Activated T-cell treated with anti-CD3 and anti-CD28 coated beads, Interleukin-2, amount 50 U/mL, for 72 hours (primary cell): Measurements from ENCODE around the gene PCDHB12. TPM values are rescaled to one million over a fixed set of nuclear protein-coding genes. Genes with fewer than 3 reads are reported as not detected.
"Not testable (repeated sequence)": the region's sequence is repeated elsewhere in the genome, so short reads cannot be mapped to it uniquely, and the experiment has no call there.

ENCODE experiments used
- ATAC-seq, 2 donors: fragments of 150-1000 bp; cut with Tn5 transposase; replicated peaks in 1 of 2; 2 replicates each; pipeline ENCODE4 v1.10.0; 2021; ENCODE audit warnings: moderate library complexity in 2 of 2, mild to moderate bottlenecking in 1 of 2
- DNase-seq, 2 donors: peaks; one replicate each; pipeline ENCODE4 v3.0.0; 2021 to 2022; ENCODE audit warnings: mixed read lengths in 1 of 2
- H3K27ac Mint-ChIP-seq: one replicate; pipeline ENCODE4 v1.8.0; 2022; ENCODE audit warnings: mild to moderate bottlenecking, moderate library complexity, mixed read lengths
- H3K27me3 Mint-ChIP-seq: one replicate; pipeline ENCODE4 v1.8.0; 2022; ENCODE audit warnings: low read depth, mixed read lengths
- H3K36me3 Mint-ChIP-seq, 2 donors: one replicate each; pipeline ENCODE4 v1.8.0; 2022; ENCODE audit warnings: mixed read lengths in 2 of 2, mild to moderate bottlenecking in 1 of 2; ENCODE audit not compliant: insufficient read depth in 2 of 2
- H3K4me1 Mint-ChIP-seq: one replicate; pipeline ENCODE4 v1.8.0; 2022; ENCODE audit warnings: low read depth, mixed read lengths
- H3K4me3 Mint-ChIP-seq, 2 donors: one replicate each; pipeline ENCODE4 v1.8.0; 2022; ENCODE audit warnings: mild to moderate bottlenecking in 2 of 2, mixed read lengths in 2 of 2, moderate library complexity in 2 of 2
- H3K9me3 Mint-ChIP-seq, 2 donors: one replicate each; pipeline ENCODE4 v1.8.0; 2022; ENCODE audit warnings: mixed read lengths in 2 of 2
- total RNA-seq, 2 donors: library from RNA; stranded (reverse); gene quantifications; one replicate each; pipeline ENCODE4 v1.2.3, GENCODE V29; 2022

The PCDHB12 gene
- not detected for total RNA-seq

- Mint-ChIP-seq H3K27me3 (peaks cover 47% of the 10 kb centered on the region), H3K9me3 (no peaks in the 10 kb centered on the region), H3K36me3 (peaks cover 2 to 6% of the 10 kb centered on the region in 2 donors), H3K4me3 (no peak within 1 kb of the TSS), H3K27ac (no peak within 1 kb of the TSS), H3K4me1 (no peaks in the 10 kb centered on the region)
- no peak for DNase-seq
- ATAC-seq, result no peak
These were observed at the start of gene PCDHB12 for GRCh38 chr5:141208478-141208877. PCDHB12 (plus strand) TSS chr5:141208719; CDS start chr5:141208908, 189 bp downstream.

GRCh38 chr5:141172381-141173204 is 35.9 kb upstream of the PCDHB12 start, which contains the start of gene PCDHB7:
PCDHB7 (plus strand) TSS chr5:141172644; CDS start chr5:141172836, 192 bp downstream.
- no peak within 1 kb of the TSS for H3K27ac Mint-ChIP-seq
- H3K4me3 Mint-ChIP-seq, result peak within 1 kb of the TSS in 1 of 2 donors; percentile 3
- peaks cover 16% of the 10 kb centered on the region for H3K27me3 Mint-ChIP-seq
- H3K4me1 Mint-ChIP-seq, result peaks cover 3% of the 10 kb centered on the region
- no peak for DNase-seq
- peaks cover 0 to 4% of the 10 kb centered on the region in 2 donors for H3K36me3 Mint-ChIP-seq
- ATAC-seq, result no peak
- peaks cover 0 to 5% of the 10 kb centered on the region in 2 donors for H3K9me3 Mint-ChIP-seq

GRCh38 chr5:141174291-141175104 is 34.0 kb upstream of the PCDHB12 start:
- ATAC-seq, H3K36me3 Mint-ChIP-seq, H3K4me3 Mint-ChIP-seq, DNase-seq, H3K9me3 Mint-ChIP-seq, H3K4me1 Mint-ChIP-seq, H3K27ac Mint-ChIP-seq, H3K27me3 Mint-ChIP-seq: not testable (repeated sequence)

GRCh38 chr5:141175933-141176332 is 32.6 kb upstream of the PCDHB12 start:
- no peak for DNase-seq
- no peaks in the 10 kb centered on the region for H3K9me3 Mint-ChIP-seq
- no peak for ATAC-seq
- H3K27me3 Mint-ChIP-seq, result peaks cover 9% of the 10 kb centered on the region
- peaks cover 3 to 4% of the 10 kb centered on the region in 2 donors for H3K36me3 Mint-ChIP-seq
- H3K4me1 Mint-ChIP-seq, result peaks cover 3% of the 10 kb centered on the region
- H3K27ac Mint-ChIP-seq, result no peak overlapping the region
- H3K4me3 Mint-ChIP-seq, result no peak overlapping the region

- not testable (repeated sequence) for DNase-seq, ATAC-seq, H3K27ac Mint-ChIP-seq, H3K4me3 Mint-ChIP-seq, H3K4me1 Mint-ChIP-seq, H3K36me3 Mint-ChIP-seq, H3K9me3 Mint-ChIP-seq
- peaks cover 18% of the 10 kb centered on the region for H3K27me3 Mint-ChIP-seq
These were observed 30.8 kb upstream of the PCDHB12 start, which contains the start of gene PCDHB8 for GRCh38 chr5:141177577-141178191. PCDHB8 (plus strand) TSS chr5:141177790; CDS start chr5:141178035, 245 bp downstream.

- DNase-seq, H3K36me3 Mint-ChIP-seq, H3K4me3 Mint-ChIP-seq, H3K4me1 Mint-ChIP-seq, H3K9me3 Mint-ChIP-seq, ATAC-seq, H3K27ac Mint-ChIP-seq: not testable (repeated sequence)
- peaks cover 20% of the 10 kb centered on the region for H3K27me3 Mint-ChIP-seq
These were observed 29.1 kb upstream of the PCDHB12 start for GRCh38 chr5:141179371-141179770.

- ATAC-seq, DNase-seq, H3K9me3 Mint-ChIP-seq, H3K4me1 Mint-ChIP-seq, H3K4me3 Mint-ChIP-seq, H3K27ac Mint-ChIP-seq: not testable (repeated sequence)
- Mint-ChIP-seq H3K36me3 (peaks cover 0 to 13% of the 10 kb centered on the region in 2 donors), H3K27me3 (peaks cover 25% of the 10 kb centered on the region)
These were observed 28.6 kb upstream of the PCDHB12 start for GRCh38 chr5:141179876-141180275.

- ATAC-seq (no peak), DNase-seq (no peak)
- peaks cover 0 to 14% of the 10 kb centered on the region in 2 donors for H3K36me3 Mint-ChIP-seq
- H3K4me1 Mint-ChIP-seq, result no peaks in the 10 kb centered on the region
- H3K9me3 Mint-ChIP-seq, result peaks cover 2 to 6% of the 10 kb centered on the region in 2 donors
- H3K4me3 Mint-ChIP-seq, result no peak overlapping the region
- H3K27ac Mint-ChIP-seq, result no peak overlapping the region
- H3K27me3 Mint-ChIP-seq, result peaks cover 25% of the 10 kb centered on the region
These were observed 28.2 kb upstream of the PCDHB12 start for GRCh38 chr5:141180313-141180712.

GRCh38 chr5:141182248-141182647 is 26.3 kb upstream of the PCDHB12 start, which contains the start of gene PCDHB16:
PCDHB16 (plus strand) TSS chr5:141182387; CDS start chr5:141182560, 173 bp downstream.
- Mint-ChIP-seq H3K9me3 (peaks cover 2 to 10% of the 10 kb centered on the region in 2 donors), H3K27ac (no peak within 1 kb of the TSS), H3K4me3 (no peak within 1 kb of the TSS), H3K27me3 (peaks cover 38% of the 10 kb centered on the region), H3K4me1 (no peaks in the 10 kb centered on the region), H3K36me3 (peaks cover 4 to 20% of the 10 kb centered on the region in 2 donors)
- ATAC-seq, result no peak
- no peak for DNase-seq

GRCh38 chr5:141184117-141184855 is 24.2 kb upstream of the PCDHB12 start:
- not testable (repeated sequence) for H3K4me3 Mint-ChIP-seq, H3K4me1 Mint-ChIP-seq, H3K27ac Mint-ChIP-seq, ATAC-seq, DNase-seq
- Mint-ChIP-seq H3K36me3 (peaks cover 7 to 25% of the 10 kb centered on the region in 2 donors), H3K9me3 (peaks cover 2 to 15% of the 10 kb centered on the region in 2 donors), H3K27me3 (peaks cover 53% of the 10 kb centered on the region)

- DNase-seq (peak; percentile 32 to 36), ATAC-seq (no peak)
- Mint-ChIP-seq H3K4me1 (no peaks in the 10 kb centered on the region), H3K36me3 (peaks cover 9 to 21% of the 10 kb centered on the region in 2 donors), H3K4me3 (peak within 1 kb of the TSS; percentile 9 to 27), H3K27me3 (peaks cover 57% of the 10 kb centered on the region), H3K27ac (no peak within 1 kb of the TSS), H3K9me3 (peaks cover 2 to 15% of the 10 kb centered on the region in 2 donors)
These were observed 21.5 kb upstream of the PCDHB12 start, which contains the start of gene PCDHB9 for GRCh38 chr5:141186897-141187512. PCDHB9 (plus strand) TSS chr5:141187161; CDS start chr5:141187319, 158 bp downstream.
